Pancreas (tissue), 10 donors: ENCODE results near the gene ROBO1. TPM values are rescaled to one million over a fixed set of nuclear protein-coding genes. Genes with fewer than 3 reads are reported as not detected.

Experiments used
- ATAC-seq, 4 donors: fragments of 200-7000 bp; cut with Tn5 transposase; one replicate each; pipeline versions ENCODE4 v1.8.0 to v1.9.1; 2020; ENCODE audit warnings: mild to moderate bottlenecking in 4 of 4, moderate library complexity in 4 of 4
- DNase-seq, 6 donors: peaks; one replicate each; pipeline ENCODE4 v3.0.0-alpha.2; 2020
- FAIRE-seq: peaks from 2 replicates; lab custom pipeline; 2012; peaks lifted over from hg19 to GRCh38; lab: Jason Lieb, UNC
- H3K27ac ChIP-seq, 4 donors: fragments of 200-600 bp; sonication (generic); 1 replicate in 3 of 4; 2 replicates in 1 of 4; pipeline versions ENCODE4 v1.5.0 to v1.8.0; 2020
- H3K27me3 ChIP-seq, 4 donors: fragments of 200-600 bp; one replicate each; pipeline ENCODE4 v1.8.0; 2021
- H3K36me3 ChIP-seq, 3 donors: fragments of 200-600 bp; sonication (generic) in 1 of 3; one replicate each; pipeline versions ENCODE4 v1.5.0 to v1.8.0; 2020 to 2021
- H3K4me1 ChIP-seq, 3 donors: fragments of 200-600 bp; one replicate each; pipeline ENCODE4 v1.8.0; 2021
- H3K4me3 ChIP-seq, 4 donors: fragments of 200-600 bp; sonication (generic) in 2 of 4; one replicate each; pipeline versions ENCODE4 v1.5.0 to v1.8.0; 2020 to 2021
- H3K9me3 ChIP-seq, 4 donors: fragments of 200-600 bp; one replicate each; pipeline ENCODE4 v1.8.0; 2021
- WGBS, 2 donors: extraction: QIAGEN DNeasy Blood & Tissue Kit; methylation state at CpG; one replicate each; pipeline ENCODE4 v1.1.7; 2013; 5-methylcytosine and 5-hydroxymethylcytosine counted together
- intact Hi-C, 3 donors: fragments of 100-400 bp; cut with DNase I; formaldehyde crosslinking; loops; one replicate each; pipeline versions ENCODE4 v1.11.1 to v1.14.2; 2022
- polyA plus RNA-seq, 2 donors: library from polyadenylated mRNA; stranded (reverse); fragments of 200-250 nt; gene quantifications; one replicate each; pipeline ENCODE4 v1.2.3, GENCODE V29; 2013
- total RNA-seq, 6 donors: library from RNA; stranded (reverse); fragmentation: NEBNext Ultra II Directional in 4 of 6; extraction: Animal tissue kit (Norgen Biotek cat#: 25700) in 4 of 6; gene quantifications; one replicate each; pipeline versions ENCODE4 v1.2.1 to v1.2.4, GENCODE V29; 2021 to 2023
- TF ChIP-seq, protein P1 (sequence below), 4 donors: fragments of 200-600 bp; sonication (generic) in 3 of 4; IDR thresholded peaks; one replicate each; pipeline versions ENCODE4 v1.5.0 to v1.8.0; 2021; ENCODE audit warnings: antibody characterized with exemption in 4 of 4
- donor health status: healthy with polysubstance abuse.
- donor health status: DM: no; HTN: no; CAD: no; lungs with moderate emphysema.
- donor health status: DM: no; HTN: no; CAD: no.
- donor health status: control.
- donor health status: control.
- donor health status: Bipolar disorder and iron deficiency.
- donor health status: DM: yes; HTN: yes; CAD: no.
- donor health status: DM: no; HTN: no; CAD: no.
- donor health status: DM: no; HTN: no; CAD: no.
- donor health status: DM: yes; HTN: yes; CAD: no.

ROBO1 gene
- total and polyA plus RNA-seq, 8 donors: 0.51 to 8.5 (median 2.8) TPM

DNA sequence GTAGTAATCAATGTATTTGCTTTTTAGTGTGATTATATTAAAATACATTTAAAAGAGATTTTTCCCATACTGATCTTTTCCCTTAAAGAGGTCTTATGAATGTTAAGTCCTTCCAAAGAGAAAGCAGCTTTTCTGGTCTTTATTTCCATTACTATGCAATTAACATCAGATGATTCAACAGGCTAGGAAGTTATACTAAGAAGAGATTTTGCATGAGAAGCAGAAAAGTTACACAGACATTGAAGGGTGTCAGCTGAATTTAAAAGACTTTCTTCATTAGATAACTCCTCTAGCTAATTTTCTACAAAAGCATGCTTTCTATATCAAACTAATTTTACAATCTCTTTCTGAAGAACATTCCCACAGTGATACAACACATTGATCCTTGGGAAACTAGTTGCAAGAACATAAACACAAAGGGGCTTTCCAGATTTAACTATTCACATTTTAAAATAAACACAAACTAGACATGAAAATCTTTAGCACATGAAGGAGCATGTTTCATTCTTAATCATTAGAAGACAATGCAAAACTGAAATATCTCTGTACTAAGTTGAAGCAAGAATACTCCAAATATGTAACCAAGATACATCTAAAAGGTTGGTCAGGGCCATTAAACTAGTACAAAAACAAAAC lies 965.8 kb downstream of the ROBO1 start:
- FAIRE-seq: no peak
- no peak for DNase-seq
- TF ChIP-seq, protein P1, sequence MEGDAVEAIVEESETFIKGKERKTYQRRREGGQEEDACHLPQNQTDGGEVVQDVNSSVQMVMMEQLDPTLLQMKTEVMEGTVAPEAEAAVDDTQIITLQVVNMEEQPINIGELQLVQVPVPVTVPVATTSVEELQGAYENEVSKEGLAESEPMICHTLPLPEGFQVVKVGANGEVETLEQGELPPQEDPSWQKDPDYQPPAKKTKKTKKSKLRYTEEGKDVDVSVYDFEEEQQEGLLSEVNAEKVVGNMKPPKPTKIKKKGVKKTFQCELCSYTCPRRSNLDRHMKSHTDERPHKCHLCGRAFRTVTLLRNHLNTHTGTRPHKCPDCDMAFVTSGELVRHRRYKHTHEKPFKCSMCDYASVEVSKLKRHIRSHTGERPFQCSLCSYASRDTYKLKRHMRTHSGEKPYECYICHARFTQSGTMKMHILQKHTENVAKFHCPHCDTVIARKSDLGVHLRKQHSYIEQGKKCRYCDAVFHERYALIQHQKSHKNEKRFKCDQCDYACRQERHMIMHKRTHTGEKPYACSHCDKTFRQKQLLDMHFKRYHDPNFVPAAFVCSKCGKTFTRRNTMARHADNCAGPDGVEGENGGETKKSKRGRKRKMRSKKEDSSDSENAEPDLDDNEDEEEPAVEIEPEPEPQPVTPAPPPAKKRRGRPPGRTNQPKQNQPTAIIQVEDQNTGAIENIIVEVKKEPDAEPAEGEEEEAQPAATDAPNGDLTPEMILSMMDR (IDR thresholded peaks at IDR 0.05): no peak

DNA sequence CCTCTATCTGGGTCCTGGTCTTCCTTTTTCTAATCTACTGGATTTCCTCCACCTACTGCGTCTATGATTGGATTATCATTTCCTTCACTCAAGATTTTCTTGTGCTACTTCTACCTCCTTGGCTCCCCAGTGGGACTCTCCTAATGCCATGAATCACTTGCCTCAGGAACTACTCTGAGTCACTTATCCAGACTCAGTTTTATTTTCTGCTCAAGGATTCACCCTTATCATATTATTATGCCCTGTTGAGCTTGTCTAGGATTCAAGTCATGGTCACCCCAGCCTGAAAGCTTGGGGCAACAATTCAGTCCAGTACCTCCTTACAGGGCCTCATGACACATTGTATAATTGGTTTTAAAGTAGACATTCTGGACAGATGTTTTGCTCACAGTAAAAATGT lies 968.1 kb downstream of the ROBO1 start:
- Histone ChIP-seq H3K9me3 (no peaks in the 10 kb centered on the region), H3K36me3 (no peaks in the 10 kb centered on the region), H3K4me3 (no peak overlapping the region), H3K4me1 (no peaks in the 10 kb centered on the region), H3K27ac (no peak overlapping the region), H3K27me3 (no peaks in the 10 kb centered on the region)
- intact Hi-C loops: no loop called here
- WGBS, 2 donors: 81 to 83% methylated on average over 1 of the region's 1 CpG
- TF ChIP-seq, protein P1 (IDR thresholded peaks at IDR 0.05): no peak
- FAIRE-seq (no peak), DNase-seq (no peak), ATAC-seq (no peak)

More for the DNA sequence above, 965.8 kb downstream of the ROBO1 start:
- H3K9me3 ChIP-seq: no peaks in the 10 kb centered on the region
- intact Hi-C loops: no loop called here
- no peak overlapping the region for H3K4me3 ChIP-seq
- H3K27ac ChIP-seq: no peak overlapping the region
- no peaks in the 10 kb centered on the region for H3K27me3 ChIP-seq
- H3K36me3 ChIP-seq: no peaks in the 10 kb centered on the region
- no peak for ATAC-seq
- no peaks in the 10 kb centered on the region for H3K4me1 ChIP-seq

DNA sequence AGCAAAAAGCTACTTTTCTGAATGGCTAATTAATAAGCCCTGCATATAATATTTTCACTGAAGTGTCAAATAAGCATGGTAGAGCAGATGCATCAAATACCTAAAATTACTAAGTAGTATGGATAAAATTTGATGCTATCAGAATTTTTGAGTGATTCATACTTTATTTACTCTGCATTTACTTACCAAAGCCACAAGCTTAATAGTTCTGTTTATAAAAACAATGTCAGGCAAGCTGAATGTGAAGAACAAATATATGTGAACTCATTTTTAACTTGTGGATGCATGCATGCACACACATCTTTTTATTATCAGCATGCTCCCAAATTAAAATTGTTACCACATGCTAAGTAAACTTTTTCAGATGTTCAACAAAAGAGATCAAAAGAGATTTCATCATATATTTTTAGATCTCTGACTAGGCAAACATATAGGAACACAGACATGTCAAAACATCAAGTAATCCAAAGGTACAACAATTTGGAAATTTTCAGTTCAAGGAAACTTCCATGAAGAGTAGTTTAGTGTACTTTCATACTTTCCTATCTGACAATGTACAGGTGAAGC lies 969.4 kb downstream of the ROBO1 start:
- TF ChIP-seq, protein P1 (IDR thresholded peaks at IDR 0.05): no peak
- no peak for FAIRE-seq

DNA sequence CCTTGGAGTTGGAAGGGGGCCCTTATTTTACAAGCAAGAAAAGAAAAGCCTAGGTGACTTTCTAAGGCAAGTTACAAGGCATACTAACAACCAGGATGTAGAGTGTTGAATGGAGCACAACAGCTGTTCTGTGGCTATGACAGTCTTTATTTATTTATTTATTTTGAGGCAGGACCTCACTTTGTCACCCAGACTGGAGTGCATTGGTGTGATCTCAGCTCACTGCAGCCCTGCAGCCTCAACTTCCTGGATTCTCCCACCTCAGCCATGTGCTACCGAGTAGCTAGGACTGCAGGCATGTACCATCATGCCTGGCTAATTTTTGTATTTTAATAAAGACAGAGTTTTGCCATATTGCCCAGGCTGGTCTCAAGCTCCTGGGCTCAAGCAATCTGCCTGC lies 973.4 kb downstream of the ROBO1 start:
- H3K9me3 ChIP-seq: no peaks in the 10 kb centered on the region
- no peak overlapping the region for H3K4me3 ChIP-seq
- no peaks in the 10 kb centered on the region for H3K4me1 ChIP-seq
- H3K36me3 ChIP-seq: no peaks in the 10 kb centered on the region
- no peak overlapping the region for H3K27ac ChIP-seq
- H3K27me3 ChIP-seq: no peaks in the 10 kb centered on the region
- WGBS, 2 donors: 82 to 84% methylated on average over 1 of the region's 1 CpG
- DNase-seq (no peak), ATAC-seq (no peak), FAIRE-seq (no peak)
- intact Hi-C loops: no loop called here
- TF ChIP-seq, protein P1 (IDR thresholded peaks at IDR 0.05): no peak

More for the DNA sequence above, 969.4 kb downstream of the ROBO1 start:
- Histone ChIP-seq H3K27ac (no peak overlapping the region), H3K4me3 (no peak overlapping the region), H3K27me3 (no peaks in the 10 kb centered on the region), H3K9me3 (no peaks in the 10 kb centered on the region), H3K36me3 (no peaks in the 10 kb centered on the region), H3K4me1 (no peaks in the 10 kb centered on the region)
- ATAC-seq (no peak), DNase-seq (no peak)
- intact Hi-C loops: no loop called here

DNA sequence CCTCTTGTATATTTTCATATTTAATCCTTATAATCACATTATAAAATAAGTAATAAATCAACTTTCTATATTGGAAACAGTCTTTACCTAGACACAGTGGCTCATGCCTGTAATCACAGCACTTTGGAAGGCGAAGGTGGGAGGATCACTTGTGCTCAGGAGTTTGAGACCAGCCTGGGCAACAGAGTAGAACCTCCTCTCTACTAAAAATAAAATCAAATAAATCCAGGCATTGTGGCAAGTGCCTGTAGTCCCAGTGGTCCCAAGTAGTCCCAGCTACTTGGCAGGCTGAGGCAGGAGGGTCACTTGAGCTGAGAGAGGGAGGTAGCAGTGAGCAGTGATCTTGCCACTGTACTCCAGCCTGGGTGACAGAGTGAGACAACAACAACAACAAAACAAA lies 975.1 kb downstream of the ROBO1 start:
- no peak for ATAC-seq
- TF ChIP-seq, protein P1 (IDR thresholded peaks at IDR 0.05): no peak

More for the DNA sequence above, 975.1 kb downstream of the ROBO1 start:
- intact Hi-C loops: no loop called here
- FAIRE-seq: no peak
- Histone ChIP-seq H3K9me3 (no peaks in the 10 kb centered on the region), H3K27ac (no peak overlapping the region), H3K4me1 (no peaks in the 10 kb centered on the region), H3K4me3 (no peak overlapping the region), H3K36me3 (no peaks in the 10 kb centered on the region), H3K27me3 (no peaks in the 10 kb centered on the region)
- DNase-seq: no peak
- 63 to 91% methylated on average over 1 of the region's 1 CpG for WGBS, 2 donors
